Progenitor cell of endocrine pancreas (in vitro differentiated cells): Measurements from ENCODE around the gene NDUFB8. TPM values are rescaled to one million over a fixed set of nuclear protein-coding genes. Genes with fewer than 3 reads are reported as not detected.
A peak's percentile ranks its signal among the peaks of the same experiment; 100 is the strongest.

Experiments
- DNase-seq: peaks from one replicate; pipeline ENCODE4 v3.0.0; 2021; ENCODE audit warnings: low spot score; ENCODE audit not compliant: unreplicated experiment
- H3K27ac Mint-ChIP-seq: 2 replicates; pipeline ENCODE4 v1.8.0; 2021; ENCODE audit warnings: mild to moderate bottlenecking, moderate library complexity, mixed read lengths
- H3K27me3 Mint-ChIP-seq: 2 replicates; pipeline ENCODE4 v1.8.0; 2021; ENCODE audit warnings: mixed read lengths
- H3K36me3 Mint-ChIP-seq: 2 replicates; pipeline ENCODE4 v1.8.0; 2022; ENCODE audit warnings: mixed read lengths; ENCODE audit not compliant: insufficient read depth
- H3K4me1 Mint-ChIP-seq: 2 replicates; pipeline ENCODE4 v1.8.0; 2021; ENCODE audit warnings: low read depth, mixed read lengths
- H3K4me3 Mint-ChIP-seq: 2 replicates; pipeline ENCODE4 v1.8.0; 2021; ENCODE audit warnings: low read depth, mild to moderate bottlenecking, moderate library complexity, mixed read lengths
- H3K9me3 Mint-ChIP-seq: 2 replicates; pipeline ENCODE4 v1.8.0; 2021; ENCODE audit warnings: low read depth, mixed read lengths
- CTCF ChIP-seq: fragments of 200-600 bp; sonication (generic); IDR thresholded peaks from one replicate; pipeline ENCODE4 v1.5.0; 2021; ENCODE audit warnings: antibody characterized with exemption, mild to moderate bottlenecking; ENCODE audit not compliant: unreplicated experiment
- total RNA-seq: library from RNA; stranded (reverse); gene quantifications from 2 replicates; pipeline ENCODE4 v1.2.1, GENCODE V29; 2021

The NDUFB8 gene
- total RNA-seq, 1 donor from 2014 or later, result 159 TPM

GRCh38 chr10:100566561-100566960 lies 36.9 kb upstream of the NDUFB8 start:
- no peak for DNase-seq
- no peaks in the 10 kb centered on the region for H3K36me3 Mint-ChIP-seq
- no peaks in the 10 kb centered on the region for H3K4me1 Mint-ChIP-seq
- no peak for TF ChIP-seq CTCF
- H3K9me3 Mint-ChIP-seq, result no peaks in the 10 kb centered on the region
- H3K27me3 Mint-ChIP-seq, result peaks cover 6% of the 10 kb centered on the region
- no peak overlapping the region for H3K27ac Mint-ChIP-seq
- H3K4me3 Mint-ChIP-seq, result no peak overlapping the region

- Mint-ChIP-seq H3K4me1 (no peaks in the 10 kb centered on the region), H3K9me3 (no peaks in the 10 kb centered on the region), H3K36me3 (no peaks in the 10 kb centered on the region), H3K27ac (no peak overlapping the region), H3K4me3 (no peak overlapping the region), H3K27me3 (peaks cover 16% of the 10 kb centered on the region)
- DNase-seq, result no peak
- no peak for TF ChIP-seq CTCF
These were observed 35.7 kb upstream of the NDUFB8 start for GRCh38 chr10:100565206-100565985.

- DNase-seq, result peak; percentile 71
- TF ChIP-seq CTCF, result no peak
- no peak overlapping the region for H3K4me3 Mint-ChIP-seq
- no peak overlapping the region for H3K27ac Mint-ChIP-seq
- no peaks in the 10 kb centered on the region for H3K9me3 Mint-ChIP-seq
- H3K4me1 Mint-ChIP-seq, result no peaks in the 10 kb centered on the region
- no peaks in the 10 kb centered on the region for H3K36me3 Mint-ChIP-seq
- H3K27me3 Mint-ChIP-seq, result peaks cover 16% of the 10 kb centered on the region
These were observed 32.5 kb upstream of the NDUFB8 start for GRCh38 chr10:100562008-100562672.

- H3K4me1 Mint-ChIP-seq, result no peaks in the 10 kb centered on the region
- H3K4me3 Mint-ChIP-seq, result no peak overlapping the region
- no peak overlapping the region for H3K27ac Mint-ChIP-seq
- peaks cover 2% of the 10 kb centered on the region for H3K36me3 Mint-ChIP-seq
- H3K27me3 Mint-ChIP-seq, result peaks cover 16% of the 10 kb centered on the region
- DNase-seq, result no peak
- no peak for TF ChIP-seq CTCF
- H3K9me3 Mint-ChIP-seq, result no peaks in the 10 kb centered on the region
These were observed 31.3 kb upstream of the NDUFB8 start for GRCh38 chr10:100561005-100561404.

GRCh38 chr10:100560248-100560647 lies 30.6 kb upstream of the NDUFB8 start:
- DNase-seq, result no peak
- peaks cover 16% of the 10 kb centered on the region for H3K27me3 Mint-ChIP-seq
- H3K4me3 Mint-ChIP-seq, result no peak overlapping the region
- H3K36me3 Mint-ChIP-seq, result peaks cover 2% of the 10 kb centered on the region
- no peak for TF ChIP-seq CTCF
- H3K9me3 Mint-ChIP-seq, result no peaks in the 10 kb centered on the region
- peaks cover 2% of the 10 kb centered on the region for H3K4me1 Mint-ChIP-seq
- no peak overlapping the region for H3K27ac Mint-ChIP-seq
